Measurements from ENCODE around the gene DBNL. TPM values are rescaled to one million over a fixed set of nuclear protein-coding genes. Genes with fewer than 3 reads are reported as not detected.

Gene DBNL
- total RNA-seq, 1 experiment from 2014 or later, result 111 TPM

DNA sequence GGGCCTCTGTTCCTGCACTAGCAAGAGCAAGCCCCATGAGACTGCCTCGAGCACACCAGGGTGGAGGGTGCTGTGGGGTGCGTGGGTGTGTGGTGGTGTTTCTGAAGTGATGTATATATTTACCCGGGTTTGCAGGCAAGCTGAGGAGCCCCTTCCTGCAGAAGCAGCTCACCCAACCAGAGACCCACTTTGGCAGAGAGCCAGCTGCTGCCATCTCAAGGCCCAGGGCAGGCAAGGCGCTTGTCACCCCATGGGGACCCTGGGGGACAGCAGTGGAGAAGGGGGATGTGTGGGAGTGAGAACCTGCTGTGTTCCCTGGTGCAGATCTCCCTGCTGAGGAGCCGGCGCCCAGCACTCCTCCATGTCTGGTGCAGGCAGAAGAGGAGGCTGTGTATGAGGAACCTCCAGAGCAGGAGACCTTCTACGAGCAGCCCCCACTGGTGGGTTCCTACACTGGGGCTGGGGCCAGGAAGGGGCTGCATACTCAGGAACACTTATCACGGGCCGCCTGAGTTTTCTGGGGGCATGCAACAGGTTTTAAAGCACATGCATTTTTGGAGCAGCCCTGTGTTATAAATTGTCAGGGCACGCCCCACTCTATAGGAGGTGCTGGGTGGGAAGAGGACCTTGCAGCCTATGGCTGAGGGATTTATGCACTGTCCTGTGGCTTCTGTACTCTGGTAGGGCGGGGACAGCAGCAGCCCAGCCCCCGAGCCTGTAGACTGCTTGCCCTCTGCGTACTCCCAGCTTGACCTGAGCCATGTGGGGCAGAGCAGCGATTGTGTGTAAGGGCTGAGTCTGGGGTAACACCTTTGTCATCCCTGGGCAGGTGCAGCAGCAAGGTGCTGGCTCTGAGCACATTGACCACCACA is 15.0 kb downstream of the DBNL start:
- BruUV-seq (replicated peaks), result no TSS peak
- in situ Hi-C loops (cut with HindIII; ENCODE audit: low pct_unique_long_range_greater_than_20kb, low sequenced_read_pairs), result no loop called here
- H3K4me1 ChIP-seq (ENCODE audit: control insufficient read depth, insufficient read depth, low read length), result peaks cover 5% of the 10 kb centered on the region; the same call in 1 of the 2 replicates
- no peak for TF ChIP-seq SIN3A (IDR thresholded peaks at IDR 0.05; ENCODE audit: borderline replicate concordance, insufficient read depth, low read depth, low read length)
- TF ChIP-seq TCF7L2 (IDR thresholded peaks at IDR 0.05; ENCODE audit: low read depth, low read length), result no peak
- TF ChIP-seq, protein P1, sequence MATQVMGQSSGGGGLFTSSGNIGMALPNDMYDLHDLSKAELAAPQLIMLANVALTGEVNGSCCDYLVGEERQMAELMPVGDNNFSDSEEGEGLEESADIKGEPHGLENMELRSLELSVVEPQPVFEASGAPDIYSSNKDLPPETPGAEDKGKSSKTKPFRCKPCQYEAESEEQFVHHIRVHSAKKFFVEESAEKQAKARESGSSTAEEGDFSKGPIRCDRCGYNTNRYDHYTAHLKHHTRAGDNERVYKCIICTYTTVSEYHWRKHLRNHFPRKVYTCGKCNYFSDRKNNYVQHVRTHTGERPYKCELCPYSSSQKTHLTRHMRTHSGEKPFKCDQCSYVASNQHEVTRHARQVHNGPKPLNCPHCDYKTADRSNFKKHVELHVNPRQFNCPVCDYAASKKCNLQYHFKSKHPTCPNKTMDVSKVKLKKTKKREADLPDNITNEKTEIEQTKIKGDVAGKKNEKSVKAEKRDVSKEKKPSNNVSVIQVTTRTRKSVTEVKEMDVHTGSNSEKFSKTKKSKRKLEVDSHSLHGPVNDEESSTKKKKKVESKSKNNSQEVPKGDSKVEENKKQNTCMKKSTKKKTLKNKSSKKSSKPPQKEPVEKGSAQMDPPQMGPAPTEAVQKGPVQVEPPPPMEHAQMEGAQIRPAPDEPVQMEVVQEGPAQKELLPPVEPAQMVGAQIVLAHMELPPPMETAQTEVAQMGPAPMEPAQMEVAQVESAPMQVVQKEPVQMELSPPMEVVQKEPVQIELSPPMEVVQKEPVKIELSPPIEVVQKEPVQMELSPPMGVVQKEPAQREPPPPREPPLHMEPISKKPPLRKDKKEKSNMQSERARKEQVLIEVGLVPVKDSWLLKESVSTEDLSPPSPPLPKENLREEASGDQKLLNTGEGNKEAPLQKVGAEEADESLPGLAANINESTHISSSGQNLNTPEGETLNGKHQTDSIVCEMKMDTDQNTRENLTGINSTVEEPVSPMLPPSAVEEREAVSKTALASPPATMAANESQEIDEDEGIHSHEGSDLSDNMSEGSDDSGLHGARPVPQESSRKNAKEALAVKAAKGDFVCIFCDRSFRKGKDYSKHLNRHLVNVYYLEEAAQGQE (IDR thresholded peaks at IDR 0.05; ENCODE audit: insufficient read depth in 1 of 2, low read depth in 2 of 2, low read length in 1 of 2), result no peak
- TF ChIP-seq POLR2AphosphoS5 (IDR thresholded peaks at IDR 0.05; ENCODE audit: low read depth, low read length), result no peak
- TF ChIP-seq, protein P2, sequence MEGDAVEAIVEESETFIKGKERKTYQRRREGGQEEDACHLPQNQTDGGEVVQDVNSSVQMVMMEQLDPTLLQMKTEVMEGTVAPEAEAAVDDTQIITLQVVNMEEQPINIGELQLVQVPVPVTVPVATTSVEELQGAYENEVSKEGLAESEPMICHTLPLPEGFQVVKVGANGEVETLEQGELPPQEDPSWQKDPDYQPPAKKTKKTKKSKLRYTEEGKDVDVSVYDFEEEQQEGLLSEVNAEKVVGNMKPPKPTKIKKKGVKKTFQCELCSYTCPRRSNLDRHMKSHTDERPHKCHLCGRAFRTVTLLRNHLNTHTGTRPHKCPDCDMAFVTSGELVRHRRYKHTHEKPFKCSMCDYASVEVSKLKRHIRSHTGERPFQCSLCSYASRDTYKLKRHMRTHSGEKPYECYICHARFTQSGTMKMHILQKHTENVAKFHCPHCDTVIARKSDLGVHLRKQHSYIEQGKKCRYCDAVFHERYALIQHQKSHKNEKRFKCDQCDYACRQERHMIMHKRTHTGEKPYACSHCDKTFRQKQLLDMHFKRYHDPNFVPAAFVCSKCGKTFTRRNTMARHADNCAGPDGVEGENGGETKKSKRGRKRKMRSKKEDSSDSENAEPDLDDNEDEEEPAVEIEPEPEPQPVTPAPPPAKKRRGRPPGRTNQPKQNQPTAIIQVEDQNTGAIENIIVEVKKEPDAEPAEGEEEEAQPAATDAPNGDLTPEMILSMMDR (IDR thresholded peaks at IDR 0.05), result no peak
- H3K27me3 ChIP-seq (ENCODE audit: control insufficient read depth, insufficient read depth, low read length), result no peaks in the 10 kb centered on the region
- no peak overlapping the region for H3K27ac ChIP-seq (ENCODE audit: low read length)
- no peak for ATAC-seq
- H3K4me3 ChIP-seq (ENCODE audit: low read depth in 2 of 2, low read length in 2 of 2), result no peak overlapping the region
- no peak for DNase-seq (ENCODE audit: low read depth, low spot score)
- H3K9me3 ChIP-seq (ENCODE audit: control insufficient read depth, insufficient read depth, low read depth, low read length), result no peaks in the 10 kb centered on the region
- POLR2A ChIA-PET, result no interaction called here
- intact Hi-C loops (cut with micrococcal nuclease; ENCODE audit: unreplicated experiment), result no loop called here
- CTCF ChIA-PET, result no interaction called here
- H3K36me3 ChIP-seq (ENCODE audit: control insufficient read depth, insufficient read depth, low read length), result peaks cover 10% of the 10 kb centered on the region; the same call in 1 of the 2 replicates

DNA sequence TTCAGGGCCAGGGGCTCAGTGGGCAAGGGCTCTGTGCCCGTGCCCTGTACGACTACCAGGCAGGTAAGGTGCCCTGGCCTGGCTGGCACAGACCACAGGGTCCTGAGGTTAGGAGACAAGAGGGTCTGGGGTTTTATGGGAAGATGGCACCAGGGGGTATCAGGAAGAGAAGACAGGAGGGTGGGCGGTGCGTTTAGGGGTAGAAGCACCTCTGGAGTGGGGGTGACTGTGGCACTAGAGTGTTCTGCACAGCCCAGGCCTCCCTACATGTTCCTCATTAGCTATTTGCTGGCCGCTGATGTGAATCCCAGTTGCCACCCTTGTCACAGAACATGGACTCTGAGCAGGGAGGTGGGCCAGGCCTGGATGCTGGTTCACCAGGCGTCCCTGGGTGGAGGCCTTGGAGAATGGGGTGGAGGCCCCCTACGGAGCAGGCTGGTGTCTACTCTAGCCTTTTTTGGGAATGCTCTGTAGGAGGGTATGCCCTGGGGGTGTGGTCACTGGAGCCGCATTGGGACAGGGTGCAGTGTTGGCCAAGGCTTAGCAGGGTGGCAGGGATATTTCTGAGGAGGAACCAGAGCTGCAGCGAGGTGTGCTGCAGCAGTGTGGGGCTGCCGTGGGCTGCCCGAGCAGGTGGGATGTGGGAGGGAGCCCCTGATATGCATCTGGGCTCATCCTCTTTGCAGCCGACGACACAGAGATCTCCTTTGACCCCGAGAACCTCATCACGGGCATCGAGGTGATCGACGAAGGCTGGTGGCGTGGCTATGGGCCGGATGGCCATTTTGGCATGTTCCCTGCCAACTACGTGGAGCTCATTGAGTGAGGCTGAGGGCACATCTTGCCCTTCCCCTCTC is 15.8 kb downstream of the DBNL start:
- DNase-seq (ENCODE audit: low read depth, low spot score), result no peak
- H3K9me3 ChIP-seq (ENCODE audit: control insufficient read depth, insufficient read depth, low read depth, low read length), result no peaks in the 10 kb centered on the region
- ChIA-PET POLR2A (no interaction called here), CTCF (no interaction called here)
- H3K36me3 ChIP-seq (ENCODE audit: control insufficient read depth, insufficient read depth, low read length), result peaks cover 10% of the 10 kb centered on the region; the same call in 1 of the 2 replicates
- no peaks in the 10 kb centered on the region for H3K27me3 ChIP-seq (ENCODE audit: control insufficient read depth, insufficient read depth, low read length)
- in situ Hi-C loops (cut with HindIII; ENCODE audit: low pct_unique_long_range_greater_than_20kb, low sequenced_read_pairs), result no loop called here
- peaks cover 5% of the 10 kb centered on the region; the same call in 1 of the 2 replicates for H3K4me1 ChIP-seq (ENCODE audit: control insufficient read depth, insufficient read depth, low read length)
- no peak overlapping the region for H3K4me3 ChIP-seq (ENCODE audit: low read depth in 2 of 2, low read length in 2 of 2)
- TF ChIP-seq SIN3A (IDR thresholded peaks at IDR 0.05; ENCODE audit: borderline replicate concordance, insufficient read depth, low read depth, low read length) (no peak), TCF7L2 (IDR thresholded peaks at IDR 0.05; ENCODE audit: low read depth, low read length) (no peak), POLR2AphosphoS5 (IDR thresholded peaks at IDR 0.05; ENCODE audit: low read depth, low read length) (no peak)
- TF ChIP-seq, protein P2 (IDR thresholded peaks at IDR 0.05), result no peak
- TF ChIP-seq, protein P1 (IDR thresholded peaks at IDR 0.05; ENCODE audit: insufficient read depth in 1 of 2, low read depth in 2 of 2, low read length in 1 of 2), result no peak
- no TSS peak for BruUV-seq (replicated peaks)
- ATAC-seq, result no peak
- no peak overlapping the region for H3K27ac ChIP-seq (ENCODE audit: low read length)
- intact Hi-C loops (cut with micrococcal nuclease; ENCODE audit: unreplicated experiment), result no loop called here
